HEK293 (cell line): ENCODE data around the gene KAT7.

Source experiments
- CTCF ChIA-PET: fragments of 350-600 bp; formaldehyde crosslinking; extraction: SDS; loops from one replicate; lab custom pipeline; 2021; ENCODE audit warnings: antibody characterized with exemption; lab: Yijun Ruan, JAX
- POLR2A ChIA-PET: fragments of 300-600 bp; formaldehyde crosslinking; extraction: SDS; loops from one replicate; lab custom pipeline; 2020; ENCODE audit warnings: antibody characterized with exemption, inconsistent platforms; lab: Yijun Ruan, JAX
- H3K27ac ChIP-seq: fragments of 200-500 bp; sonication (Bioruptor generic); 2 replicates; pipeline ENCODE4 v1.5.1; 2014; ENCODE audit warnings: low read depth, low read length, control low read depth, inconsistent platforms; ENCODE audit errors: extremely low read depth
- H3K36me3 ChIP-seq, 2 experiments: fragments of 200-500 bp in 1 of 2; sonication (Bioruptor generic) in 1 of 2; 1 replicate in 1 of 2; 2 replicates in 1 of 2; pipeline ENCODE4 v1.5.1; 2014 to 2017; ENCODE audit warnings: inconsistent platforms in 2 of 2, low read length in 2 of 2; ENCODE audit not compliant: control insufficient read depth in 2 of 2, insufficient read depth in 1 of 2
- H3K4me1 ChIP-seq: fragments of 200-500 bp; sonication (Bioruptor generic); 2 replicates; pipeline ENCODE4 v1.5.1; 2014; ENCODE audit warnings: mild to moderate bottlenecking, low read length, inconsistent platforms; ENCODE audit not compliant: control insufficient read depth, insufficient read depth
- H3K4me3 ChIP-seq: 2 replicates; pipeline ENCODE4 v1.5.1; 2011; ENCODE audit warnings: low read depth, mild to moderate bottlenecking, control low read depth, low read length, moderate library complexity
- H3K9me3 ChIP-seq: fragments of 200-500 bp; sonication (Bioruptor generic); 2 replicates; pipeline ENCODE4 v1.5.1; 2014; ENCODE audit warnings: low read depth, low read length, inconsistent platforms; ENCODE audit not compliant: control insufficient read depth, insufficient read depth
- CTCF ChIP-seq: fragments of 450-650 bp; formaldehyde crosslinking; IDR thresholded peaks from 2 replicates; pipeline ENCODE4 v1.5.1; 2016; ENCODE audit warnings: missing biosample characterization, missing genetic modification characterization
- EGR2 ChIP-seq: fragments of 450-650 bp; formaldehyde crosslinking; IDR thresholded peaks from 2 replicates; pipeline ENCODE4 v1.5.1; 2016; ENCODE audit warnings: low read depth, missing biosample characterization, missing genetic modification characterization
- GLIS1 ChIP-seq: fragments of 450-650 bp; formaldehyde crosslinking; IDR thresholded peaks from 2 replicates; pipeline ENCODE4 v1.5.1; 2016; ENCODE audit warnings: missing biosample characterization, missing genetic modification characterization
- HIC1 ChIP-seq: fragments of 450-650 bp; formaldehyde crosslinking; IDR thresholded peaks from 2 replicates; pipeline ENCODE4 v1.5.1; 2016; ENCODE audit warnings: missing biosample characterization, missing genetic modification characterization
- PATZ1 ChIP-seq: fragments of 450-650 bp; formaldehyde crosslinking; IDR thresholded peaks from 2 replicates; pipeline ENCODE4 v1.5.1; 2016; ENCODE audit warnings: missing biosample characterization, missing genetic modification characterization
- RBAK ChIP-seq: fragments of 450-650 bp; formaldehyde crosslinking; IDR thresholded peaks from 2 replicates; pipeline ENCODE4 v1.5.1; 2016; ENCODE audit warnings: missing biosample characterization, missing genetic modification characterization
- SP2 ChIP-seq: fragments of 450-650 bp; formaldehyde crosslinking; IDR thresholded peaks from 2 replicates; pipeline ENCODE4 v1.5.1; 2016; ENCODE audit warnings: missing biosample characterization, missing genetic modification characterization
- SP3 ChIP-seq: fragments of 450-650 bp; formaldehyde crosslinking; IDR thresholded peaks from 2 replicates; pipeline ENCODE4 v1.5.1; 2016; ENCODE audit warnings: missing biosample characterization, missing genetic modification characterization
- SP7 ChIP-seq: fragments of 450-650 bp; formaldehyde crosslinking; IDR thresholded peaks from 2 replicates; pipeline ENCODE4 v1.5.1; 2016; ENCODE audit warnings: missing biosample characterization, missing genetic modification characterization
- WT1 ChIP-seq: fragments of 450-650 bp; formaldehyde crosslinking; IDR thresholded peaks from 2 replicates; pipeline ENCODE4 v1.5.1; 2016; ENCODE audit warnings: missing biosample characterization, missing genetic modification characterization
- ZBTB21 ChIP-seq: fragments of 450-650 bp; formaldehyde crosslinking; IDR thresholded peaks from 2 replicates; pipeline ENCODE4 v1.5.1; 2017; ENCODE audit warnings: missing biosample characterization, missing genetic modification characterization
- ZBTB26 ChIP-seq: fragments of 450-650 bp; formaldehyde crosslinking; optimal IDR thresholded peaks from 2 replicates; pipeline ENCODE3; 2016; ENCODE audit warnings: missing biosample characterization, mild to moderate bottlenecking, missing genetic modification characterization
- ZBTB48 ChIP-seq: fragments of 450-650 bp; formaldehyde crosslinking; IDR thresholded peaks from 2 replicates; pipeline ENCODE4 v1.5.1; 2016; ENCODE audit warnings: missing biosample characterization, missing genetic modification characterization
- ZBTB6 ChIP-seq: fragments of 450-650 bp; formaldehyde crosslinking; IDR thresholded peaks from 2 replicates; pipeline ENCODE4 v1.5.1; 2017; ENCODE audit warnings: missing biosample characterization, missing genetic modification characterization
- ZEB2 ChIP-seq: fragments of 450-650 bp; formaldehyde crosslinking; IDR thresholded peaks from 2 replicates; pipeline ENCODE4 v1.5.1; 2016; ENCODE audit warnings: missing biosample characterization, missing genetic modification characterization
- ZFHX2 ChIP-seq: fragments of 450-650 bp; formaldehyde crosslinking; conservative IDR thresholded peaks from 2 replicates; pipeline ENCODE4 v1.5.1; 2016; ENCODE audit warnings: missing biosample characterization, missing genetic modification characterization
- ZNF19 ChIP-seq: fragments of 450-650 bp; formaldehyde crosslinking; IDR thresholded peaks from 2 replicates; pipeline ENCODE4; 2016; ENCODE audit warnings: missing biosample characterization, missing genetic modification characterization, low read depth
- ZNF335 ChIP-seq: fragments of 450-650 bp; formaldehyde crosslinking; conservative IDR thresholded peaks from 2 replicates; pipeline ENCODE4 v1.5.1; 2016; ENCODE audit warnings: missing biosample characterization, missing genetic modification characterization
- ZNF530 ChIP-seq: fragments of 450-650 bp; formaldehyde crosslinking; IDR thresholded peaks from 2 replicates; pipeline ENCODE4 v1.5.1; 2016; ENCODE audit warnings: low read depth, missing biosample characterization, missing genetic modification characterization
- ZNF560 ChIP-seq: fragments of 450-650 bp; formaldehyde crosslinking; IDR thresholded peaks from 2 replicates; pipeline ENCODE4 v1.5.1; 2017; ENCODE audit warnings: missing biosample characterization, missing genetic modification characterization, borderline replicate concordance
- ZNF561 ChIP-seq: fragments of 450-650 bp; IDR thresholded peaks from 2 replicates; pipeline ENCODE4 v1.5.1; 2018; ENCODE audit warnings: missing biosample characterization, missing genetic modification characterization, borderline replicate concordance
- ZNF585B ChIP-seq: fragments of 450-650 bp; formaldehyde crosslinking; IDR thresholded peaks from 2 replicates; pipeline ENCODE4 v1.5.1; 2016; ENCODE audit warnings: missing biosample characterization, missing genetic modification characterization
- ZNF791 ChIP-seq: fragments of 450-650 bp; formaldehyde crosslinking; IDR thresholded peaks from 2 replicates; pipeline ENCODE4 v1.5.1; 2016; ENCODE audit warnings: missing biosample characterization, missing genetic modification characterization

KAT7 gene

GRCh38 chr17:49878931-49879904, 90.7 kb downstream of the KAT7 start:
- H3K4me1 ChIP-seq = peaks cover 5% of the 10 kb centered on the region; the same call in 1 of the 2 replicates
- TF ChIP-seq ZNF560 (tag by site-specific recombination) = no peak
- no peak for TF ChIP-seq ZNF791 (tag by site-specific recombination)
- TF ChIP-seq ZFHX2 = 0 out of 2 replicates have a peak, but pooled peaks have one; percentile 5
- TF ChIP-seq EGR2 (tag by site-specific recombination) = 0 out of 2 replicates have a peak, but pooled peaks have one; percentile 27
- H3K4me3 ChIP-seq = no peak overlapping the region
- ChIA-PET POLR2A (interaction anchor here (0.6 kb wide), 1 partner anchor 10 kb away, joined by 3 read pairs; no protein-coding TSS in a partner anchor), CTCF (interaction anchor here (0.7 to 3.7 kb wide), 19 partner anchors 11 to 466 kb away, joined by 3 to 122 read pairs (median 5); partner anchors contain the start of genes DLX3 and SLC35B1)
- H3K27ac ChIP-seq = no peak overlapping the region
- H3K9me3 ChIP-seq = no peaks in the 10 kb centered on the region
- no peaks in the 10 kb centered on the region for H3K36me3 ChIP-seq

- CTCF ChIA-PET = interaction anchor here (0.5 to 3.7 kb wide), 36 partner anchors 8 to 1166 kb away, joined by 3 to 122 read pairs (median 4); partner anchors contain the start of genes DLX3 and SLC35B1
- no peak overlapping the region for H3K27ac ChIP-seq
- no peaks in the 10 kb centered on the region for H3K36me3 ChIP-seq
- POLR2A ChIA-PET = interaction anchor here (2.0 kb wide), 1 partner anchor 114 kb away, joined by 5 read pairs; the partner anchor contains the start of gene DLX3
- no peaks in the 10 kb centered on the region for H3K9me3 ChIP-seq
- H3K4me1 ChIP-seq = peaks cover 5% of the 10 kb centered on the region; the same call in 1 of the 2 replicates
- peak overlapping the region; percentile 21 for H3K4me3 ChIP-seq
- TF ChIP-seq RBAK (tag by site-specific recombination) (no peak), PATZ1 (peak; percentile 66), ZNF335 (tag by site-specific recombination) (peak; percentile 91), ZBTB21 (no peak), ZNF585B (tag by site-specific recombination) (no peak), SP2 (tag by site-specific recombination) (peak; percentile 31), ZBTB48 (tag by site-specific recombination) (no peak), ZBTB6 (tag by site-specific recombination) (no peak), SP7 (tag by site-specific recombination) (0 out of 2 replicates have a peak, but pooled peaks have one; percentile 44), ZEB2 (tag by site-specific recombination) (peak; percentile 69), SP3 (tag by site-specific recombination) (0 out of 2 replicates have a peak, but pooled peaks have one; percentile 8), ZNF530 (no peak), ZNF561 (tag by site-specific recombination) (0 out of 2 replicates have a peak, but pooled peaks have one; percentile 37), CTCF (tag by site-specific recombination) (peak; percentile 76), WT1 (tag by site-specific recombination) (no peak), GLIS1 (peak; percentile 38; the same call in 1 of the 2 replicates), ZNF19 (tag by site-specific recombination) (no peak), HIC1 (0 out of 2 replicates have a peak, but pooled peaks have one; percentile 57), ZBTB26 (tag by site-specific recombination) (peak; percentile 11)
Observed at GRCh38 chr17:49880291-49881053, 92.0 kb downstream of the KAT7 start.
